HG02852 (cell line): ENCODE results near the gene WDR18.

Experiments
- ATAC-seq: cut with Tn5 transposase; IDR thresholded peaks from one replicate; pipeline ENCODE4 v1.9.1; 2021; ENCODE audit warnings: mild to moderate bottlenecking, moderate library complexity; ENCODE audit not compliant: unreplicated experiment

Gene WDR18

GRCh38 chr19:964116-964520, 20.0 kb upstream of the WDR18 start:
- no peak for ATAC-seq

- no peak for ATAC-seq
Observed at GRCh38 chr19:964761-965694, 19.1 kb upstream of the WDR18 start.

- no peak for ATAC-seq
Observed at GRCh38 chr19:966485-967088, 17.6 kb upstream of the WDR18 start.

GRCh38 chr19:970695-971094, 13.4 kb upstream of the WDR18 start:
- ATAC-seq: no peak

GRCh38 chr19:971795-972194, 12.3 kb upstream of the WDR18 start:
- no peak for ATAC-seq

GRCh38 chr19:972281-972680, 11.9 kb upstream of the WDR18 start:
- ATAC-seq: no peak

- no peak for ATAC-seq
Observed at GRCh38 chr19:973726-974563, 10.2 kb upstream of the WDR18 start.

- ATAC-seq: no peak
Observed at GRCh38 chr19:974564-975257, 9.4 kb upstream of the WDR18 start.

GRCh38 chr19:976476-976875, 7.7 kb upstream of the WDR18 start:
- no peak for ATAC-seq

GRCh38 chr19:977058-977464, 7.1 kb upstream of the WDR18 start:
- ATAC-seq: no peak

- no peak for ATAC-seq
Observed at GRCh38 chr19:979318-979741, 4.8 kb upstream of the WDR18 start.

GRCh38 chr19:980133-980998, 3.8 kb upstream of the WDR18 start:
- no peak for ATAC-seq

GRCh38 chr19:982567-983170, 1.5 kb upstream of the WDR18 start:
- no peak for ATAC-seq

- no peak for ATAC-seq
Observed at GRCh38 chr19:986083-986482, 1.9 kb downstream of the WDR18 start.

- no peak for ATAC-seq
Observed at GRCh38 chr19:988081-988480, 3.9 kb downstream of the WDR18 start.

GRCh38 chr19:988510-988909, 4.4 kb downstream of the WDR18 start:
- no peak for ATAC-seq

GRCh38 chr19:989381-990081, 5.4 kb downstream of the WDR18 start:
- ATAC-seq: no peak

GRCh38 chr19:990119-990571, 6.0 kb downstream of the WDR18 start:
- no peak for ATAC-seq

- ATAC-seq: no peak
Observed at GRCh38 chr19:990746-991145, 6.6 kb downstream of the WDR18 start.
